ENCODE measurements around the gene HTRA3. TPM values are rescaled to one million over a fixed set of nuclear protein-coding genes. Genes with fewer than 3 reads are reported as not detected.

The HTRA3 gene
- total and polyA plus RNA-seq, 2 of the 4 experiments (the other 2 are of a cell fraction) = 1.3 to 9.5 TPM

GRCh38 chr4:8328866-8329559, 59.5 kb downstream of the HTRA3 start:
- H3K9me1 ChIP-seq (ENCODE audit: insufficient read depth, low read length) = peaks cover 10% of the 10 kb centered on the region
- H2BK20ac ChIP-seq (ENCODE audit: low read depth, low read length) = no peak overlapping the region
- H3K27me3 ChIP-seq (ENCODE audit: control insufficient read depth, insufficient read depth, low read length) = peaks cover 15% of the 10 kb centered on the region
- H4K91ac ChIP-seq (ENCODE audit: insufficient read depth, low read depth, low read length) = no peak overlapping the region
- DNase-seq (no peak), ATAC-seq (ENCODE audit: low read depth) (no peak)
- no peaks in the 10 kb centered on the region for H3K36me3 ChIP-seq (ENCODE audit: control insufficient read depth, insufficient read depth, low read length)
- in situ Hi-C loops (cut with MboI; ENCODE audit: low sequenced_read_pairs) = no loop called here
- no peak overlapping the region for H2BK120ac ChIP-seq (ENCODE audit: low read depth, low read length)
- H3K4me3 ChIP-seq (ENCODE audit: insufficient read depth, low read depth, low read length) = no peak overlapping the region
- dilution Hi-C loops (cut with HindIII; ENCODE audit: low sequenced_read_pairs, unreplicated experiment) = no loop called here
- H4K8ac ChIP-seq (ENCODE audit: low read depth in 2 of 2, low read length in 2 of 2) = no peak overlapping the region
- H2AK9ac ChIP-seq (replicated peaks; ENCODE audit: low read depth, low read length, poor library complexity) = no peak overlapping the region
- ChIA-PET POLR2A (ENCODE audit: unreplicated experiment) (no interaction called here), CTCF (interaction anchor here (0.6 kb wide), 1 partner anchor 61 kb away, joined by 3 read pairs; no protein-coding TSS in a partner anchor)
- H3K23ac ChIP-seq (ENCODE audit: low read depth, low read length) = no peak overlapping the region
- no CpG with 5 or more reads among the region's 13 CpGs for WGBS, 2 experiments (ENCODE audit: extremely low coverage in 2 of 2, insufficient read length in 1 of 2)
- no peak overlapping the region for H2BK15ac ChIP-seq (ENCODE audit: low read depth, low read length)
- H3K9ac ChIP-seq (ENCODE audit: low read depth, low read length) = no peak overlapping the region
- no peak overlapping the region for H3K27ac ChIP-seq (ENCODE audit: insufficient read depth, low read length)
- no peaks in the 10 kb centered on the region for H3K79me1 ChIP-seq (ENCODE audit: low read depth in 1 of 2, low read length in 2 of 2)
- no TSS peak for BruUV-seq (replicated peaks)
- H3K9me3 ChIP-seq (ENCODE audit: control insufficient read depth, insufficient read depth, low read length) = peaks cover 7% of the 10 kb centered on the region
- H3K4me2 ChIP-seq (ENCODE audit: low read depth, low read length) = no peak overlapping the region
- no peak for TF ChIP-seq CTCF (conservative IDR thresholded peaks at IDR 0.05; ENCODE audit: low read depth, low read length)
- TF ChIP-seq NFE2L2 (IDR thresholded peaks at IDR 0.05; ENCODE audit: low read depth, low read length) = no peak
- TF ChIP-seq USF2 (IDR thresholded peaks at IDR 0.05; ENCODE audit: low read depth, low read length) = no peak
- no peak for TF ChIP-seq CEBPB (IDR thresholded peaks at IDR 0.05; ENCODE audit: low read depth, low read length)
- no peak for TF ChIP-seq BHLHE40 (IDR thresholded peaks at IDR 0.05; ENCODE audit: low read depth, low read length)
- no peak for TF ChIP-seq RAD21 (IDR thresholded peaks at IDR 0.05; ENCODE audit: low read length)
- TF ChIP-seq MXI1 (IDR thresholded peaks at IDR 0.05; ENCODE audit: borderline replicate concordance, low read depth, low read length) = no peak
- no peak for TF ChIP-seq FOS (IDR thresholded peaks at IDR 0.05; ENCODE audit: low read depth, low read length)
- no peak for TF ChIP-seq MAZ (IDR thresholded peaks at IDR 0.05; ENCODE audit: borderline replicate concordance, low read depth, low read length)
- no peak for TF ChIP-seq POLR2A (IDR thresholded peaks at IDR 0.05; ENCODE audit: low read depth, low read length)
- TF ChIP-seq CHD1 (IDR thresholded peaks at IDR 0.05; ENCODE audit: low read depth, low read length) = no peak
- TF ChIP-seq RCOR1 (IDR thresholded peaks at IDR 0.05; ENCODE audit: insufficient replicate concordance, low read length) = no peak
- TF ChIP-seq RFX5 (IDR thresholded peaks at IDR 0.05; ENCODE audit: low read depth, low read length) = no peak
- no peak for TF ChIP-seq MAFK (IDR thresholded peaks at IDR 0.05; ENCODE audit: low read depth, low read length)
- no peak for TF ChIP-seq ELK1 (IDR thresholded peaks at IDR 0.05; ENCODE audit: borderline replicate concordance, low read depth, low read length)
- TF ChIP-seq SMC3 (IDR thresholded peaks at IDR 0.05; ENCODE audit: low read depth, low read length) = no peak
- no peak overlapping the region for H4K5ac ChIP-seq (ENCODE audit: low read depth, low read length)
- H2BK5ac ChIP-seq (ENCODE audit: low read depth, low read length, poor library complexity, severe bottlenecking) = no peak overlapping the region
- H3K56ac ChIP-seq (ENCODE audit: extremely low read depth, insufficient read depth, low read length) = no peak overlapping the region
- H4K20me1 ChIP-seq (ENCODE audit: insufficient read depth, low read length) = no peaks in the 10 kb centered on the region; the same call in none of the 2 replicates
- H3K14ac ChIP-seq (replicated peaks; ENCODE audit: low read depth, low read length) = no peak overlapping the region
- H3K4ac ChIP-seq (ENCODE audit: low read depth, low read length) = no peak overlapping the region
- no peak overlapping the region for H2AFZ ChIP-seq (replicated peaks; ENCODE audit: low read length, poor library complexity)
- intact Hi-C loops (cut with micrococcal nuclease) = no loop called here
- no peak overlapping the region for H3K18ac ChIP-seq (ENCODE audit: low read depth, low read length)
- H2AK5ac ChIP-seq (ENCODE audit: low read depth, low read length) = no peak overlapping the region
- no peaks in the 10 kb centered on the region; the same call in 1 of the 2 replicates for H3K4me1 ChIP-seq (ENCODE audit: control insufficient read depth, insufficient read depth, low read length)

All from IMR-90 (cell line).